Omental fat pad (tissue), 4 donors: ENCODE data around the gene MUTYH. TPM values are rescaled to one million over a fixed set of nuclear protein-coding genes. Genes with fewer than 3 reads are reported as not detected.
"Not testable (repeated sequence)": the region's sequence is repeated elsewhere in the genome, so short reads cannot be mapped to it uniquely, and the experiment has no call there.

ENCODE experiments used
- ATAC-seq: fragments of 150-250 bp; one replicate; pipeline ENCODE4 v1.9.1; 2016; ENCODE audit warnings: mild to moderate bottlenecking, moderate library complexity; ENCODE audit not compliant: low FRiP score
- DNase-seq: peaks from one replicate; pipeline ENCODE4 v3.0.0-alpha.2; 2019; ENCODE audit warnings: low spot score
- CTCF ChIP-seq, 3 donors: fragments of 450-650 bp; IDR thresholded peaks; one replicate each; pipeline ENCODE4 v1.5.1; 2016 to 2017; ENCODE audit warnings: antibody characterized with exemption in 3 of 3, mild to moderate bottlenecking in 3 of 3, moderate library complexity in 2 of 3
- total RNA-seq, 4 donors: library from RNA; depleted of rRNA; stranded (reverse); fragments of >200 nt; gene quantifications; one replicate each; pipeline ENCODE4 v1.1.0, GENCODE V29; 2016

Gene MUTYH
- total RNA-seq, 4 donors from 2014 or later: 11.5 to 28.1 (median 12.8) TPM

- ATAC-seq (no peak), DNase-seq (no peak)
- TF ChIP-seq CTCF (IDR thresholded peaks at IDR 0.05): no peak
Measured at GRCh38 chr1:45364294-45364693, 24.1 kb upstream of the MUTYH start.

DNA sequence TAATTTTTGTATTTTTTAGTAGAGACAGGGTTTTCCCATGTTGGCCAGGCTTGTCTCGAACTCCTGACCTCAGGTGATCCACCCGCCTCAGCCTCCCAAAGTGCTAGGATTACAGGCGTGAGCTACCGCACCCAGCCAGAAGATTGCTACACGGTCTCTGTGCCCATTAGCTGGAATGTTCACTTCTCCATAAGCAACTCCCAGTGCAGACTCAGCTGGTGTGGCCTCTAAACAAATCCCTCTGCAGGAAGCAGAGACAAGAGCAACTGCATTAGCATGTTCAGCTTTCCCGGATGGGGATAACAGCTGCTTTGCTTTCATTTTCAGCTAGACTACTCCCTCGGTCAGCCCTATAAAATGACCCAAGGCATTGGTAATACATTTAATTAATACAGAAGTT lies 20.7 kb upstream of the MUTYH start:
- peak; percentile 86 for ATAC-seq
- not testable (repeated sequence) for DNase-seq

GRCh38 chr1:45359882-45360513 lies 19.8 kb upstream of the MUTYH start:
- peak in 1 of 3 donors; percentile 47 for TF ChIP-seq CTCF (IDR thresholded peaks at IDR 0.05)
- ATAC-seq: no peak
- no peak for DNase-seq

GRCh38 chr1:45356186-45356585 lies 15.9 kb upstream of the MUTYH start:
- ATAC-seq (no peak), DNase-seq (no peak)
- TF ChIP-seq CTCF (IDR thresholded peaks at IDR 0.05): no peak

DNA sequence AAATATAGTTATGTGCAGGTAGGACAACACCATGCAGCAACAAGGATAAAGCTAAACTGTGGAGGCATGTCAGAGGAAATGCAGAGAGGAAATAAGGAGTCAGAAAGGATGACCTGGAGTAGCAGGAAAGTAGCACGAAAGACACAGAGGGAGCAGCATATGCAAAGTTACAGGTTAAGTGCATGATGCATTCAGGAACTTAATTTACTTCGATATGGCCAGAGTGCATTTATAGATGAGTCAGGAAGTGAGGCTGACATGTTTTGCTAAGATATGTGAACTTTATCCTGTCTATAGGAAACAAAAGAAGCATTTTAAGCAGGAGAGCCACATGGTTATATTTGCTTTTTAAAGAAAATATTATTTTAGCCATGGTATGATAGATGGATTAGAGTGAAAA lies 15.4 kb upstream of the MUTYH start:
- TF ChIP-seq CTCF (IDR thresholded peaks at IDR 0.05): no peak
- ATAC-seq: no peak
- no peak for DNase-seq

DNA sequence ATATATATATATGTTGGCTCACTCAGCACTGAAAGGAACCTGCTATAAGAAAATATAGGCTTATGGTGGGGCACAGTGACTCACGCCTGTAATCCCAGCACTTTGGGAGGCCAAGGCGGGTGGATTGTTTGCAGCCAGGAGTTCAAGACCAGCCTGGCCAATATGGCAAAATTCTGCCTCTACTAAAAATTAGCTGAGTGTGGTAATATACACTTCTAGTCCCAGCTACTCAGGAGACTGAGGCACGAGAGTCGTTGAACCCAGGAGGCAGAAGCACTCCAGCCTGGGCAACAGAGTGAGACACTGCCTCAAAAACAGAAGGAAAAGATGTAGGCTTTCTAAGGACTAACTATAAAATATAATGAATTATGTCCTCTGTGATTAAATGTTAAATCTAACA lies 14.6 kb upstream of the MUTYH start:
- TF ChIP-seq CTCF (IDR thresholded peaks at IDR 0.05): no peak
- DNase-seq (no peak), ATAC-seq (no peak)

DNA sequence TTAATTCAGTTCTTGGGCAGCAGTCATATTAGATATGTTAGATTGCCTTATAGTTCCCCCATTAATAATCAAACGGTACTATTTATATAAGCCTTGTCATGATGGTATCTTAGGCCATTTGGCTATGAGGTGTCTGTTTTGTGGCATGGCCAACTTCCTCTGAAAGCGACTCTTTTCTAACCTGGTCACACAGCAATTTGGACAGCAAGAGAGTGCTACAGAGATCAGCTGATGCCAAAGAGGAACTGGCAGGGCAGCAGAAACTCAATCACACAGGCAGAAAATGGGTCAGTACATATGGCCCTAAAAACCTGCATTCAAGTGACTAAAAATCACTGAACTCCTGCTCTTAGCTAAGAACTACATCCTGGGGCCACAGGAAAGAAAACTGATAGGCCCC lies 13.4 kb upstream of the MUTYH start:
- ATAC-seq (no peak), DNase-seq (no peak)
- no peak for TF ChIP-seq CTCF (IDR thresholded peaks at IDR 0.05)
